ENCODE measurements around the gene STRIP1. TPM values are rescaled to one million over a fixed set of nuclear protein-coding genes. Genes with fewer than 3 reads are reported as not detected.

The STRIP1 gene
- polyA plus RNA-seq, 2 of the 4 experiments (the other 2 are of a cell fraction) = 16.4 to 16.7 TPM

DNA sequence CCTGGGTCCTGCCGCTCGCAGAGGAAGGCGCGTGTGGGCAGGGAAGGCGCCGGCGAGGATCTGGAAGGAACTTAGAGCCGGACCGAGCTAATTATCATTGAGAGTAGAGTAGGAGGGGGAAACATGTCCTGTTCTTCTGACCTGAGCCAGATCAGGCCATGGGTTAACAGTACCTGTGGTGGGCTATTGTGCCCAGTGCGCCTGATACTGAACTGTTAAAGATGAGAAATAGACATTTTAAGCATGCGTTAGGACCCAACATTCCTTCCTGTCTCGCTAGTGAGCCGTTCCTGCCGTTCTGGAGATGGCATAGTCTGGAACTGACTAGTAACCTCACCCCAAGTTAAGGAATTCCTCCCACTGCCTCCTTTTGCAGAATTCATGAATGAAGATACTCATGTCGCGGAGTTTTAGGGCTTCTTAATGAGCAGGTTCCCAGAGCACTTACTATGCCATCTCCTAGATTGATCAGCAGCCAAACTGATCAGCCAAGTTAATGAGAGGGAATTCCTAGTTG lies 870 bp downstream of the STRIP1 start:
- Histone ChIP-seq H3K4me3 (peak overlapping the region; percentile 89), H3K4me2 (peak overlapping the region; percentile 84), H3K27ac (peak overlapping the region; percentile 93 to 99), H3K9me3 (no peaks in the 10 kb centered on the region), H3K4me1 (peaks cover 12% of the 10 kb centered on the region; the same call in 2 of the 3 replicates)
- FAIRE-seq = no peak
- 15% methylated on average over 15 of the region's 16 CpGs for WGBS (ENCODE audit: missing lambda C conversion rate)
- DNase-seq (ENCODE audit: low read depth in 1 of 2, low spot score in 1 of 2) = no peak
- ChIA-PET CTCF (interaction anchor here (0.9 to 1.8 kb wide), 7 partner anchors 18 to 424 kb away, joined by 3 to 7 read pairs (median 3); no protein-coding TSS in a partner anchor), POLR2A (interaction anchor here (0.6 to 1.4 kb wide), 3 partner anchors 16 to 934 kb away, joined by 3 to 6 read pairs (median 5); partner anchors contain the start of gene RBM15)
- peak; percentile 3 to 61; a peak in 4 of 6 replicates for ATAC-seq
- no peak for TF ChIP-seq EP300 (IDR thresholded peaks at IDR 0.05)

DNA sequence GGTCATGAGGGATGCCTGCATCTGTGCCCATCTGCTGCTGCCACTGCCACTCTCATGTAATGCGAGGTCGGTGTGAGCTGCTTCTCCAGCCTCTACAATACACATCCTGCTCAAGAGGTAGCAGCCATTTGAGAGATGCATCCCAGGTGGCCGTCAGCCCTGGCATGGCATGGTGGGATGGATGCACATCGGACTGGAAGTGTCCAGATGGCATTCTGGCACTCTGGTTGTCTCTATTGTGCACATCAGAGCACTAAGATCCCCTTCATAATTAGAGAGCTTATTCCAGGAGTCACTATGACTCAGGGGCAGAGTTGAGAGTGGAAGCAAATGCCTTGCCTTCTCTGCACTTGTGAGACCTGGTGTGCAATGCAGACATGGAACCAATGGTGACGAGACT lies 3.8 kb downstream of the STRIP1 start:
- no peaks in the 10 kb centered on the region for H3K9me3 ChIP-seq
- ChIA-PET CTCF (interaction anchor here (0.5 to 2.8 kb wide), 4 partner anchors 14 to 79 kb away, joined by 3 to 20 read pairs (median 4); partner anchors contain the start of gene AHCYL1), POLR2A (no interaction called here)
- TF ChIP-seq HDAC2 (IDR thresholded peaks at IDR 0.05) (no peak), KDM5A (IDR thresholded peaks at IDR 0.05) (no peak), BHLHE40 (IDR thresholded peaks at IDR 0.05; ENCODE audit: low read depth, low read length) (no peak), RFX5 (IDR thresholded peaks at IDR 0.05) (no peak), ZNF302 (CRISPR knock-in tag; IDR thresholded peaks at IDR 0.05) (no peak), JUN (IDR thresholded peaks at IDR 0.05) (no peak), TFCP2L1 (CRISPR knock-in tag; IDR thresholded peaks at IDR 0.05) (no peak), MAFK (IDR thresholded peaks at IDR 0.05; ENCODE audit: partially characterized antibody) (no peak), RARB (CRISPR knock-in tag; IDR thresholded peaks at IDR 0.05) (no peak), HEYL (CRISPR knock-in tag; IDR thresholded peaks at IDR 0.05) (no peak)
- TF ChIP-seq, protein P1, sequence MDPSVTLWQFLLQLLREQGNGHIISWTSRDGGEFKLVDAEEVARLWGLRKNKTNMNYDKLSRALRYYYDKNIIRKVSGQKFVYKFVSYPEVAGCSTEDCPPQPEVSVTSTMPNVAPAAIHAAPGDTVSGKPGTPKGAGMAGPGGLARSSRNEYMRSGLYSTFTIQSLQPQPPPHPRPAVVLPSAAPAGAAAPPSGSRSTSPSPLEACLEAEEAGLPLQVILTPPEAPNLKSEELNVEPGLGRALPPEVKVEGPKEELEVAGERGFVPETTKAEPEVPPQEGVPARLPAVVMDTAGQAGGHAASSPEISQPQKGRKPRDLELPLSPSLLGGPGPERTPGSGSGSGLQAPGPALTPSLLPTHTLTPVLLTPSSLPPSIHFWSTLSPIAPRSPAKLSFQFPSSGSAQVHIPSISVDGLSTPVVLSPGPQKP (IDR thresholded peaks at IDR 0.05; ENCODE audit: low read depth, low read length) = no peak
- TF ChIP-seq, protein P2, sequence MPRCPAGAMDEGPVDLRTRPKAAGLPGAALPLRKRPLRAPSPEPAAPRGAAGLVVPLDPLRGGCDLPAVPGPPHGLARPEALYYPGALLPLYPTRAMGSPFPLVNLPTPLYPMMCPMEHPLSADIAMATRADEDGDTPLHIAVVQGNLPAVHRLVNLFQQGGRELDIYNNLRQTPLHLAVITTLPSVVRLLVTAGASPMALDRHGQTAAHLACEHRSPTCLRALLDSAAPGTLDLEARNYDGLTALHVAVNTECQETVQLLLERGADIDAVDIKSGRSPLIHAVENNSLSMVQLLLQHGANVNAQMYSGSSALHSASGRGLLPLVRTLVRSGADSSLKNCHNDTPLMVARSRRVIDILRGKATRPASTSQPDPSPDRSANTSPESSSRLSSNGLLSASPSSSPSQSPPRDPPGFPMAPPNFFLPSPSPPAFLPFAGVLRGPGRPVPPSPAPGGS (IDR thresholded peaks at IDR 0.05) = no peak
- no peak overlapping the region for H3K4me3 ChIP-seq
- no peak overlapping the region for H3K27ac ChIP-seq
- peaks cover 9% of the 10 kb centered on the region; the same call in 2 of the 3 replicates for H3K4me1 ChIP-seq
- WGBS (ENCODE audit: missing lambda C conversion rate) = 95% methylated on average over 3 of the region's 5 CpGs
- DNase-seq (ENCODE audit: low read depth in 1 of 2, low spot score in 1 of 2) (no peak), ATAC-seq (no peak), FAIRE-seq (no peak)
- no peak overlapping the region for H3K4me2 ChIP-seq

DNA sequence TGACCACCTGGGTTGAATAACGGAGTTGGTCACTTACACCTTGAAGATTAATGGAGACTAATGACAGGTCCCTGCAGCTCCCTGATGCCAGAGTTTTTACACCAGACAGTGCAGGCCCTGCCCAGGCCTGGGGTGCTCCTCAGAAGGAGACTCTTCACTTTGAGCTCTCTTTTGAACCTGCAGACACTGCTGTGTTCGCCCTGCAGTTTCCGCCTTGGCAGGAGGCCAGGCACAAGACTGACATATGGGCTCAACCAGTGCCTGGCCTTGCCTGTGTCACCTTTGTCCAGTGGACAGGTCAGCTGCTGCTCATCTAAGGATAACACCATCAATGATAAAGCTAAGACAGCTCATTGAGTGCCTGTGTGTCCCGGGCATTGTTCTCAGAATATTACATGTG lies 5.2 kb downstream of the STRIP1 start:
- 90% methylated on average over 2 of the region's 4 CpGs for WGBS (ENCODE audit: missing lambda C conversion rate)
- no peak for DNase-seq (ENCODE audit: low read depth in 1 of 2, low spot score in 1 of 2)
- no peak for ATAC-seq
- no peak overlapping the region for H3K4me3 ChIP-seq
- H3K9me3 ChIP-seq = no peaks in the 10 kb centered on the region
- CTCF ChIA-PET = interaction anchor here (0.6 to 4.2 kb wide), 6 partner anchors 13 to 142 kb away, joined by 3 to 22 read pairs (median 4); no protein-coding TSS in a partner anchor
- no peak overlapping the region for H3K27ac ChIP-seq
- H3K4me2 ChIP-seq = no peak overlapping the region
- POLR2A ChIA-PET = no interaction called here
- TF ChIP-seq CBX8 (IDR thresholded peaks at IDR 0.05) = no peak
- TF ChIP-seq, protein P3, sequence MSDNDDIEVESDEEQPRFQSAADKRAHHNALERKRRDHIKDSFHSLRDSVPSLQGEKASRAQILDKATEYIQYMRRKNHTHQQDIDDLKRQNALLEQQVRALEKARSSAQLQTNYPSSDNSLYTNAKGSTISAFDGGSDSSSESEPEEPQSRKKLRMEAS (IDR thresholded peaks at IDR 0.05) = no peak
- no peak for TF ChIP-seq ZSCAN20 (CRISPR knock-in tag; IDR thresholded peaks at IDR 0.05)
- TF ChIP-seq RARB (CRISPR knock-in tag; IDR thresholded peaks at IDR 0.05) = no peak
- no peak for TF ChIP-seq ZFP36 (IDR thresholded peaks at IDR 0.05; ENCODE audit: borderline replicate concordance, partially characterized antibody)
- TF ChIP-seq EHMT2 (IDR thresholded peaks at IDR 0.05; ENCODE audit: low read depth) = no peak
- TF ChIP-seq E2F6 (IDR thresholded peaks at IDR 0.05; ENCODE audit: borderline replicate concordance, low read depth) = no peak
- TF ChIP-seq KDM5A (IDR thresholded peaks at IDR 0.05) = no peak
- TF ChIP-seq POLR2A (IDR thresholded peaks at IDR 0.05; ENCODE audit: low read length) = no peak
- no peak for TF ChIP-seq SREBF2 (IDR thresholded peaks at IDR 0.05)
- H3K4me1 ChIP-seq = peaks cover 9% of the 10 kb centered on the region; the same call in 2 of the 3 replicates
- FAIRE-seq = no peak
